Measurements from ENCODE around the gene A2M.

Gene A2M

DNA sequence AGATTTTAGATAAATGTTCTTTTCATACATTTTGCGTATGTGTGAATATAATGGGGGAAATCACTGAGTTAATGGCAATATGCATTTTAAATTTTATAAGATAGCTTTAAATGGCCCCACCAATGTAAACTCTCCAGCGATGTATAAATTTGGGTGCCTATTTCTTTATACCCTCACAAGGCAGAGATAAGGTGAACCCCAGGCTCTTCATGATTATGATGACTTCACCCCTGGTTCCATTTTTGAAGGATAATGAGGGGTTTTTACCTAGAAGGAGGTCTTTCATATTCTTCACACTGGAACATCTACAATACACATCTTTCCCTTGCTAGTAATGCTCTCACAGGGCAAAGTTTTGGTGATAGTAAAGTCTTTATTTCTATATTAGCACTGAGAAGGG is 91.2 kb downstream of the A2M start:
- TF ChIP-seq CTCF (IDR thresholded peaks at IDR 0.05): no peak

GRCh38 chr12:9022592-9022991 is 93.1 kb downstream of the A2M start:
- no peak for TF ChIP-seq CTCF (IDR thresholded peaks at IDR 0.05)

Measured in LNCAP (cell line).